GM19239 (cell line): ENCODE data around the gene KCNMB2.

Source experiments
- DNase-seq: peaks from one replicate; pipeline ENCODE4 v3.0.0; 2011; ENCODE audit warnings: low spot score; ENCODE audit not compliant: insufficient read length
- FAIRE-seq: peaks from 2 replicates; lab custom pipeline; 2011; peaks lifted over from hg19 to GRCh38; lab: Jason Lieb, UNC

The KCNMB2 gene

GRCh38 chr3:178680037-178680436 is 143.8 kb downstream of the KCNMB2 start:
- DNase-seq (no peak), FAIRE-seq (no peak)

DNA sequence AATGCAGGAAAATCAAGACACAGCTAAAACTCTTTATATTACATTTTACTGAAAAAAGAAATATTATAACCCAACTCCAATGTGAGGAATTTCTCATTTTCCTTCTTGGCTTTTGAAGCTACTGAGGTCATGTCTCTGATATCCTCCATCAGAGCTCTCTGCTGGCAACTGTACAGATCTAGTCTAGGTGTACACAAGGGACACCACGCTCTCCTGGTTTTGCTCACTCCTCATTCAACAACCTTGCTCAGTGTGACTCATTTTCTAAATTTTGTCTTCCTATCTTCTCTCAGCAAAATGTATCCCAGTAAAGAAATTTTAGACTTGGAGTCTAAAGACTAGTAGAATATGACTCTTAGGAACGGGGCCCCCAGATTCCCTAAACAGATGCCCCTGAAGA is 144.3 kb downstream of the KCNMB2 start:
- FAIRE-seq (no peak), DNase-seq (no peak)

GRCh38 chr3:178684881-178685590 is 148.8 kb downstream of the KCNMB2 start:
- DNase-seq = no peak

DNA sequence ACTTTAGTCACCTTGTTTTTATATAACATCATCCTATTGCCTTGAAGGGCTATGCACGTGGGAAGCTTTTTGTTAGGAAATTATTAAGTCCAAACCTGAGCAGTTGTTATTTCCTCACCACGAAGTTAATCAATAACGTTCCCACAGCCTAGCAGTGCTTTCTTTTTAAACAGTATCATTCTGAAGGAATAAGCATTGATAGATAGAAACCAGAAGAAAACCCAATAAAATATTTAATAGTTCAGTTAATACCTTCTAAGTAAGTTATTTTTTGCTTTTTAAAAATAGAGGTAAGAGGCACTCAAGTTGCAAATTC is 149.3 kb downstream of the KCNMB2 start:
- no peak for DNase-seq
- no peak for FAIRE-seq

More at GRCh38 chr3:178684881-178685590, 148.8 kb downstream of the KCNMB2 start:
- peak; percentile 39 for FAIRE-seq

DNA sequence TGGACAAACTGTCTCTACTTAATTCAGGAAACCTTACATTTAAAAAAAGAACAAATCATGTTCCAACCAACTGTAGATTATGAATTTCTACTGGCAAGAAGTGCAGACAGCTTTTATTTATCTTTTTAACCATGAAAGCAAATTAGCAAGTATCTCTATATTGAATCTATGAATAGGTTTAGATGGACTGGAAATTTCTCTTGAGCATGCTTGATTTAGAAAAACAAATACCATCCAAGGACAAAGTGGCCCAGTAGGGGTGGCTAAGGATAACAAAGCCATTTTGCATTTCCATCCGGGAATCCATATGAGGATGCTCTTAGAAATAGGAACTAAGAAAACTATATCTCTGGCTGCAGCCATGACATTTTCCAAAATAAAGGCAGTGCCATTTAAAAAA is 150.6 kb downstream of the KCNMB2 start:
- DNase-seq = no peak
- FAIRE-seq = no peak

DNA sequence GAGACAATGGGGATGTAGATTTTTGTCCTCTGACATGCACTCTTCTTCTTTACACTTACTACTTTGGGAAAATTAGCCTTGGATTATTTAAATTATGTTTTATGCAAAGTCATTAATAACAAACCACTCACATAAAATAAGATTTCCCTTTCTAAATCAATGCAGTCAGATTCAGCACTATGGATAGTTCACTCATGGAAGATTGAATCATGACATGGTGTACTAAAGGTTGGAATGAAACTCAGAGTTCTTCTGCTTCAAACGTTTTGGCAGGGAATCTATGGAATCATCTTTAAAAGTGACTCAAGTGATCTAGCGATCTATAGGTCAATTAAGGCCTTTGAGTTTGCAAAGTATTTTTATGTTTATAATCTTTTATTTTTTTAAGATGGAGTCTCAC is 154.3 kb downstream of the KCNMB2 start:
- DNase-seq (no peak), FAIRE-seq (no peak)

GRCh38 chr3:178699364-178699763 is 163.1 kb downstream of the KCNMB2 start:
- DNase-seq (no peak), FAIRE-seq (no peak)

DNA sequence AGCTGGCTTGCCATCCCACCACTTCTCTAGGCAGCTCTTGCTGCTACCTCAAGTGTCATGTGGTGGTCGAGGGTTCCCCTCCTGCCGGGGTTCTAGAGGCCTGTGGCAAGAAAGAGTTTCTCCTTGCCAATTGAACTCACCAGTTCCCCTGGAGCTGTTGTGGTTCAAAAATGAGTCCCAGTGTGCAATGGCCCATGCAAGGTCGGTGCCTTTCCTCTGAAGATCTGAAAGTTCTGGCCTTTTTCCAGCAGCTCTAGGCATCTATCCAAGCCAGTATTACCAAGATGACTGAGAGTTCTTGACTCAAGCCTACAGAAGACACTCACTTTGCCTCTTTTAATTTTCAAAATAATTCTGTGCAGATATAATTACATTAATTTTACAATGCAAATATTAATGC is 163.6 kb downstream of the KCNMB2 start:
- no peak for DNase-seq
- no peak for FAIRE-seq

GRCh38 chr3:178703268-178703975 is 167.2 kb downstream of the KCNMB2 start:
- DNase-seq = no peak
- no peak for FAIRE-seq

DNA sequence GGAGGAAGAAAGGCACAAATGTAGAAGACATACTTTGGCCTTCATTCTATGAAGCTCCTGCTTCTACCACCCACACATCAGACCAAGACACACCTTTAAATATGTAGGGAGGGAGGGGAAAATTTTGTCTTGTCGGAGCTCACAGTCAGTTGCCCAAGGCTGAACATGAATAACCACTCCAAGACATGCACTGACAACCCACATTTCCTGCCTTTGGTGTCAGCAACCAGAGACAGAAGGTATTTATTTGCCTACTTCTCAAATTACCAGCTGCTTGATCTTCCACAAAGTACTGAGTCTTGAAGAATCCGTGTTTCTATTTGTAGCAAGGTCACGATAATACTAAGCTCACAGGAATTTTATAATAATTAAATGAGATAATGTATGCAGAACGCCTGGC is 169.7 kb downstream of the KCNMB2 start:
- DNase-seq = no peak
- no peak for FAIRE-seq

DNA sequence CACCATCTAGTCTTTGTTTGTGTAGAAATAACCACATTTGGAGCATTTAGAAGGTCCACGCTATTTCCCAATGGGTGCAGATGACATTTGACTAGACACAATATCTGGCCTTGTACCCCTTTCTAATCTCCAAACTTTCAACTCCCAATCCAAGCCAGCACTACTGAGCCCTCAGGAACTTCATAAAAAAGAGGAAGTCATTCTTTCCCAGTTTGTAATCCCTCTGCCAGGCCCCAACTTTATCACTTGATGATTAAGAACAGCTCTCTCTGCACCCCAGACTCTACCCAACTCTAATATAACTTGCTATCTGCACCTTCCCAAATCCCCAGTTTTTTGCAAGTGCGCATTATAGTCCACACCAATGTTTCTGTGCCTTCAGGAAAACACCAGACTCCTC is 170.2 kb downstream of the KCNMB2 start:
- DNase-seq = no peak
- FAIRE-seq = no peak

DNA sequence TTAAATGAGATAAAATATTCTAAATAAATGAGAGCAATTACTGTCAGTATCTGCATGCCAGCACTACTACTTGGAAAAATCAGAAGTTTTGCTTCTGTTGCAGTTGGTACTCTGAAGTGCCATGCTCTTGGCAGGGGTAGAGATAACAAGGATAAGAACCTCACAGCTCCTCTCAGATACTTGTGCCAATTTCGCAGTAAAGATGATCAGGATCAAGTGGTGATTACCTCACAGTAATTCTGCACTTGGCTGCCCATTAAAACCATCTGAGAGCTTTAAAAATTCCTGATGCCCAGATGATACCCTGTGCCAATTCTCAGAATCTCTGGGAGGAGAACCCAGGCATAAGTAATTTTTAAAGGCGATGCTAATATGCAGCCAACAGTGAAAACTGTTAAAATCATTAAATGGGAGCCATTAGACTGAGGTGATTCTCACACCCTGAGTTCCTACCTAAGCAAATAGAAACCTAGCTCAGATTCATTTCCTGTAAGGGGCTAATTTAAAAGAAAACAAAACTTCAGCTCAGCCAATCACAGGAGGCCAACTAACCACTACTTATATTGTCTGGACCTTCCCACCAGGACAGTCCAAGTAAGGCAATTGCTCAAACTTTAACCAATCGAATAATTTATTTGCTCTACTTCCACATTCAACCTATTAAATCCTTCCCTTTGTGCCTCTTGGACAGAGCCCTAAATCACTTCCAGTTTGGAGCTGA is 171.2 kb downstream of the KCNMB2 start:
- DNase-seq = no peak

GRCh38 chr3:178709051-178709450 is 172.8 kb downstream of the KCNMB2 start:
- no peak for FAIRE-seq
- no peak for DNase-seq

More for the DNA sequence above, 171.2 kb downstream of the KCNMB2 start:
- FAIRE-seq = peak; percentile 4

DNA sequence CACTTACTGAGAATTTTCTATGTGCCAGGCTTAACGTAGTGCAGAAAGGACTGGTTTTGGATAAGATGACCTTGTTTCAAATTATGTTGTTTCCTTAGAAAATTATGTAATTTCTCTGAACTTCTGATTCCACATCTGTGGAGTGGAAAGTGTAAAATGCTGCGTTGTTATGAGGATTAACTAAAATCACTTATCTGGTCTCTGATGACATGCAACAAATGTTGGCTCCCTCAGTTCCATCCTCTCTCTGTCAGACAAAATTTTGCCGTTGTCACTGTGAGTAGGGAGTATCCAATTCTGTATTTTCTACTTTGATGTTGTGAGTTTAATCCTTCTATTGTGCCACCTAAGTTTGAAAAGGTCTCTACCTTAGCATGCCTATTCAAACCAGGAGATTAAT is 175.5 kb downstream of the KCNMB2 start:
- no peak for FAIRE-seq
- DNase-seq = no peak

DNA sequence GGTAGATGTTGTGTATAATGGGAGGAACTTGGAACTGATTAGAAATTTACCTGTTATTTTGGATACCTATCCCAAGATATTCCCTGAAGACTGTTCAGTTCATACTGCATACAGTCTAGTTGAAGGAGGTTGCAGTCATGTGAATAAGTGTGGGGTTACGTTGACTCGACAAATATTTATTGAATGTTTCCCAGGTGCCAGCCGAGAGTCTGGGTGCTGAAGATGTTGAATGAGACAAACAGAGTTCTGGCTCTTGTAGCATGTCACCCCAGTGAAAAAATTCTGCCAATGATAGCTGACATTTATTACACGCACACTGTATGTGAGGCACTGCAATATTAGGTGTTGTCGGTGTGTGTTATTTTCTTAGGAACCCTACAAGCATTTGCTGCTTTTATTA is 176.0 kb downstream of the KCNMB2 start:
- FAIRE-seq (no peak), DNase-seq (no peak)

GRCh38 chr3:178714925-178715832 is 178.9 kb downstream of the KCNMB2 start:
- DNase-seq (no peak), FAIRE-seq (no peak)

GRCh38 chr3:178718995-178719635 is 182.9 kb downstream of the KCNMB2 start:
- FAIRE-seq (no peak), DNase-seq (no peak)

GRCh38 chr3:178732824-178733223 is 196.6 kb downstream of the KCNMB2 start:
- no peak for FAIRE-seq

GRCh38 chr3:178735032-178735674 is 198.9 kb downstream of the KCNMB2 start:
- DNase-seq (no peak), FAIRE-seq (no peak)

More at GRCh38 chr3:178732824-178733223, 196.6 kb downstream of the KCNMB2 start:
- DNase-seq = no peak
